Measurements from ENCODE around the gene SARS2. TPM values are rescaled to one million over a fixed set of nuclear protein-coding genes. Genes with fewer than 3 reads are reported as not detected.

The SARS2 gene
- total RNA-seq: 11.1 and 16.3 TPM in 2 replicates

DNA sequence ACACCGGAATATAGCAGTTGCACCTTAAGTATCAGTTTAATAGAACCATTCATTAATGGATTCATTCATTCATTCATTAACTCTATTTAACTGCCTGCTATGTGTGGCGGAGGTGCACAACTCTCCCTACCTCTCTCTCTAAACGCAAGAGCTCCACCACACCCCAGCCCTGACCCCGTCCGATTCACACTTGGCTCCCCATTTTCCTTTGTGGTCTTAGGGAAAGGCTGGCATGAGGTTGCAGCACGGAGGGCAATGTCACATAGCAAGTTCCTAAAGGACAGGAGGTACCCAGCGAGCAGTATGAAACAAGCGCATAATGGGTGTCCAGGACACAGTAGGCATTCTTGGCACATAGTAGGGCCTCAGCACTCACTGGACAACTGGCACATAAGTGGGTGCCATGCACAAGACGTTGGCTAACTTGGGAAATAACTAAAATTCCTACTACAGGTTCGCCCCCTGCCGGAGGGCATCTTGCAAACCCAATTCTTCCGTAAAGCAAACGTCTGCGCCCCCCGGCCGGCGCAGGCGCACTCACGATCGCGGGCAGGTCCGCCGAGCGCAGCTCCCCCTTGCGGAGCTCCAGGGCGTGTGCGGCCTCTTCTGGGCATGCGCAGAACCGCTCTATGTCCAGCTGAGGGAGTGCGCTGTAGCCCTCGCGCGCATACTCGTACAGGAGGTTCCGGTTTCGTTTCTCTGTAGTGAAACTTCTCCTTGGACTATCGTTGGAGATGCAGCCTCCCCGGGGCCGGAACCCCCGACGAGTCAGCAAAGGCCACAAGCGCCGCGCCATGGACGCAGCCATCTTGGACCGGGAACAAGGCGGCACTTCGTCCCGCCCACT, at the start of gene SARS2:
Gene SARS2, minus strand, starts transcription at position 835 of the 847 bp plus-strand sequence. Its CDS starts 27 bp downstream, at position 808.

GRCh38 chr19:38975214-38975860, 44.8 kb upstream of the SARS2 start, which contains the start of gene FBXO17:
Gene FBXO17 (minus strand): TSS chr19:38975742. CDS start chr19:38950319, 25,423 bp downstream.

GRCh38 chr19:38930776-38931520, 385 bp upstream of the SARS2 start, which contains the start of gene MRPS12:
Gene MRPS12 (plus strand): TSS chr19:38930944. CDS start chr19:38931295, 351 bp downstream.

GRCh38 chr19:38899447-38900201, 30.9 kb downstream of the SARS2 start, which contains the start of the genes NFKBIB and SIRT2:
Gene NFKBIB (plus strand): TSS chr19:38899969. CDS start chr19:38900033, 64 bp downstream.
Gene SIRT2 (minus strand): TSS chr19:38899618. CDS start chr19:38899521, 97 bp downstream.

DNA sequence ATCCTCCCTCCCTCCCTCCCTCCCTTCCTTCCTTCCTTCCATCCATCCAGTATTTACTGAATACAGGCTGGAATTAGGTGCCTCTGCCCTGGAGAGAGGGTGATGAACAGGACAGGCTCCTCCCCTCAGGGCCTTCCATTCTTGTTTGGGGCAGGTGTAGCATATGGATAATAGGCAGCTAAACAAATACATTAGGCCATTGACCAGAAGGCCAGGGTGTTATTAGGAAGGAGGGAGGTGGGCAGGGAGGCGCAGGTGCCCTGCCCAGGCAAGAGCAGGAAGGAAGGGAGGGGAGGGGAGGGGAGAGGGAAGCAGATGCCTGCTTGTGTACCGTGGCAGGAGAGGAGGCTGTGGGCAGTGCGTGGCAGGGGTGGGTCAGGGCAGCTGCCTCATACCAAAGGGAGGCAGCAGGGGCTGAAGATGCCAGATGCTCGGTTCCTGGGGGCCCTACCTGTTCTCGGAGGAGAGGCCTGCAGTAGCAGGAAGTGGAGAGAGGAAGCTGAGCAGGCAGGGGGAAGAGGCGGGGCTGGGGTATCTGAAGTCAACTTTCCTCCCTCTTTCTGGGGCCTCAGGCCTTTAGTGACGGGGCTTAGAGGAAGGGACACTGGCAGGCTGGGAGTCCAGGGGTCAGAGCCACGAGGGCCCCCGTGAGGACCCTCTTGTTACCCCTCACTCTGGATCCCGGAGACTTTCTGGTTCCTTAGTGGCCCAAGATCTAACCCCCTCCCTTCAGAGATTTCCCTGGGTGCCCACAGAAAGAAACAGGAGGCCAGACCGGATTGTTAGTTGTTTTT, 52.6 kb downstream of the SARS2 start, which contains the start of gene RINL:
Gene RINL, minus strand, starts transcription at position 495 of the 794 bp plus-strand sequence. CDS start 1,533 bp downstream, outside the sequence.

Other genes with a start within 250 kb of the SARS2 start
- gene CAPN12, start 186.3 kb downstream of the SARS2 start, total RNA-seq: not detected in 2 replicates
- gene LGALS7, start 157.2 kb downstream of the SARS2 start, total RNA-seq: not detected in 2 replicates
- gene LGALS7B, start 141.6 kb downstream of the SARS2 start, total RNA-seq: not detected in 2 replicates
- gene LGALS4, start 117.8 kb downstream of the SARS2 start, total RNA-seq: not detected in 2 replicates
- 67.3 and 78.4 TPM in 2 replicates for gene ECH1, start 99.0 kb downstream of the SARS2 start, total RNA-seq
- gene HNRNPL, start 80.8 kb downstream of the SARS2 start, total RNA-seq: 160 and 169 TPM in 2 replicates
- 2.4 and 5.2 TPM in 2 replicates for gene RINL, start 52.5 kb downstream of the SARS2 start, total RNA-seq
- gene SIRT2, start 31.1 kb downstream of the SARS2 start, total RNA-seq: 50.6 and 51.1 TPM in 2 replicates
- 10.3 and 16.1 TPM in 2 replicates for gene NFKBIB, start 30.8 kb downstream of the SARS2 start, total RNA-seq
- gene CCER2, start 18.6 kb downstream of the SARS2 start, total RNA-seq: not detected in 2 replicates
- gene MRPS12, start 181 bp upstream of the SARS2 start, total RNA-seq: 34.8 and 35.0 TPM in 2 replicates
- 35.4 and 36.2 TPM in 2 replicates for gene FBXO17, start 45.0 kb upstream of the SARS2 start, total RNA-seq
- gene FBXO27, start 101.8 kb upstream of the SARS2 start, total RNA-seq: 1.6 and 7.0 TPM in 2 replicates
- not detected in 2 replicates for gene ACP7, start 153.6 kb upstream of the SARS2 start, total RNA-seq
- 6.9 and 12.2 TPM in 2 replicates for gene PAK4, start 195.0 kb upstream of the SARS2 start, total RNA-seq